ENCODE results near the gene CLEC2A. TPM values are rescaled to one million over a fixed set of nuclear protein-coding genes. Genes with fewer than 3 reads are reported as not detected.
"Not testable (repeated sequence)": the region's sequence is repeated elsewhere in the genome, so short reads cannot be mapped to it uniquely, and the experiment has no call there.

The CLEC2A gene
- total RNA-seq, 6 experiments from 2014 or later: not detected

GRCh38 chr12:9960590-9960989, 28.4 kb upstream of the CLEC2A start:
- Histone ChIP-seq H3K27ac (no peak overlapping the region), H3K4me3 (no peak overlapping the region), H3K36me3 (no peaks in the 10 kb centered on the region), H3K4me1 (no peaks in the 10 kb centered on the region), H3K9me3 (no peaks in the 10 kb centered on the region), H3K27me3 (no peaks in the 10 kb centered on the region)
- intact Hi-C loops (cut with DNase I): no loop called here
- TF ChIP-seq POLR2A (IDR thresholded peaks at IDR 0.05): no peak
- no peak for TF ChIP-seq CTCF (IDR thresholded peaks at IDR 0.05)
- DNase-seq (no peak), ATAC-seq (peak in 1 of 4 donors; percentile 44)
- 51% methylated on average over 5 of the region's 5 CpGs for WGBS (ENCODE audit: insufficient coverage, low coverage, low lambda C conversion rate, missing lambda C conversion rate)

- no peaks in the 10 kb centered on the region for H3K4me1 ChIP-seq
- TF ChIP-seq CTCF (IDR thresholded peaks at IDR 0.05) (no peak), POLR2A (IDR thresholded peaks at IDR 0.05) (no peak)
- H3K36me3 ChIP-seq: no peaks in the 10 kb centered on the region
- H3K27me3 ChIP-seq: no peaks in the 10 kb centered on the region
- no peaks in the 10 kb centered on the region for H3K9me3 ChIP-seq
- intact Hi-C loops (cut with DNase I): no loop called here
- ATAC-seq: no peak
- H3K4me3 ChIP-seq: no peak overlapping the region
- H3K27ac ChIP-seq: no peak overlapping the region
- no peak for DNase-seq
Measured at GRCh38 chr12:9957834-9958233, 25.7 kb upstream of the CLEC2A start.

GRCh38 chr12:9952954-9953729, 21.0 kb upstream of the CLEC2A start:
- H3K36me3 ChIP-seq; ATAC-seq; H3K4me1 ChIP-seq; DNase-seq; H3K27me3 ChIP-seq; H3K4me3 ChIP-seq; H3K9me3 ChIP-seq; intact Hi-C loops (cut with DNase I); H3K27ac ChIP-seq: not testable (repeated sequence)
- WGBS (ENCODE audit: insufficient coverage, low coverage, low lambda C conversion rate, missing lambda C conversion rate): no CpG with 5 or more reads among the region's 55 CpGs

GRCh38 chr12:9951026-9951675, 19.0 kb upstream of the CLEC2A start:
- H3K4me1 ChIP-seq: no peaks in the 10 kb centered on the region
- no peak overlapping the region for H3K27ac ChIP-seq
- ATAC-seq (peak in 2 of 4 donors; percentile 21 to 44), DNase-seq (no peak)
- 40% methylated on average over 5 of the region's 5 CpGs for WGBS (ENCODE audit: insufficient coverage, low coverage, low lambda C conversion rate, missing lambda C conversion rate)
- H3K9me3 ChIP-seq: no peaks in the 10 kb centered on the region
- TF ChIP-seq CTCF (IDR thresholded peaks at IDR 0.05): no peak
- no peak for TF ChIP-seq POLR2A (IDR thresholded peaks at IDR 0.05)
- intact Hi-C loops (cut with DNase I): no loop called here
- no peak overlapping the region for H3K4me3 ChIP-seq
- no peaks in the 10 kb centered on the region for H3K27me3 ChIP-seq
- no peaks in the 10 kb centered on the region for H3K36me3 ChIP-seq

- peak in 2 of 4 donors; percentile 47 to 74 for ATAC-seq
- H3K27ac ChIP-seq: no peak overlapping the region
- TF ChIP-seq CTCF (IDR thresholded peaks at IDR 0.05) (no peak), POLR2A (IDR thresholded peaks at IDR 0.05) (no peak)
- intact Hi-C loops (cut with DNase I): no loop called here
- no peaks in the 10 kb centered on the region for H3K36me3 ChIP-seq
- H3K9me3 ChIP-seq: no peaks in the 10 kb centered on the region
- 69% methylated on average over 3 of the region's 3 CpGs for WGBS (ENCODE audit: insufficient coverage, low coverage, low lambda C conversion rate, missing lambda C conversion rate)
- no peaks in the 10 kb centered on the region for H3K4me1 ChIP-seq
- no peaks in the 10 kb centered on the region for H3K27me3 ChIP-seq
- DNase-seq: no peak
- no peak overlapping the region for H3K4me3 ChIP-seq
Measured at GRCh38 chr12:9948606-9949296, 16.6 kb upstream of the CLEC2A start.
